ENCODE measurements around the gene CRYGC. TPM values are rescaled to one million over a fixed set of nuclear protein-coding genes. Genes with fewer than 3 reads are reported as not detected.

Gene CRYGC
- total RNA-seq, 1 experiment from 2014 or later: not detected

- H3K27ac ChIP-seq (ENCODE audit: low read length): no peak overlapping the region
- TF ChIP-seq, protein P1, sequence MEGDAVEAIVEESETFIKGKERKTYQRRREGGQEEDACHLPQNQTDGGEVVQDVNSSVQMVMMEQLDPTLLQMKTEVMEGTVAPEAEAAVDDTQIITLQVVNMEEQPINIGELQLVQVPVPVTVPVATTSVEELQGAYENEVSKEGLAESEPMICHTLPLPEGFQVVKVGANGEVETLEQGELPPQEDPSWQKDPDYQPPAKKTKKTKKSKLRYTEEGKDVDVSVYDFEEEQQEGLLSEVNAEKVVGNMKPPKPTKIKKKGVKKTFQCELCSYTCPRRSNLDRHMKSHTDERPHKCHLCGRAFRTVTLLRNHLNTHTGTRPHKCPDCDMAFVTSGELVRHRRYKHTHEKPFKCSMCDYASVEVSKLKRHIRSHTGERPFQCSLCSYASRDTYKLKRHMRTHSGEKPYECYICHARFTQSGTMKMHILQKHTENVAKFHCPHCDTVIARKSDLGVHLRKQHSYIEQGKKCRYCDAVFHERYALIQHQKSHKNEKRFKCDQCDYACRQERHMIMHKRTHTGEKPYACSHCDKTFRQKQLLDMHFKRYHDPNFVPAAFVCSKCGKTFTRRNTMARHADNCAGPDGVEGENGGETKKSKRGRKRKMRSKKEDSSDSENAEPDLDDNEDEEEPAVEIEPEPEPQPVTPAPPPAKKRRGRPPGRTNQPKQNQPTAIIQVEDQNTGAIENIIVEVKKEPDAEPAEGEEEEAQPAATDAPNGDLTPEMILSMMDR (IDR thresholded peaks at IDR 0.05): no peak
- no peak for TF ChIP-seq POLR2AphosphoS5 (IDR thresholded peaks at IDR 0.05; ENCODE audit: low read depth, low read length)
- TF ChIP-seq SIN3A (IDR thresholded peaks at IDR 0.05; ENCODE audit: borderline replicate concordance, insufficient read depth, low read depth, low read length): no peak
- no peak for TF ChIP-seq REST (IDR thresholded peaks at IDR 0.05; ENCODE audit: insufficient read depth in 1 of 2, low read depth in 2 of 2, low read length in 1 of 2)
- no peak for TF ChIP-seq TCF7L2 (IDR thresholded peaks at IDR 0.05; ENCODE audit: low read depth, low read length)
- no peaks in the 10 kb centered on the region for H3K27me3 ChIP-seq (ENCODE audit: control insufficient read depth, insufficient read depth, low read length)
- no peaks in the 10 kb centered on the region for H3K4me1 ChIP-seq (ENCODE audit: control insufficient read depth, insufficient read depth, low read length)
- H3K9me3 ChIP-seq (ENCODE audit: control insufficient read depth, insufficient read depth, low read depth, low read length): no peaks in the 10 kb centered on the region
- CTCF ChIA-PET: no interaction called here
- intact Hi-C loops (cut with micrococcal nuclease; ENCODE audit: unreplicated experiment): no loop called here
- H3K36me3 ChIP-seq (ENCODE audit: control insufficient read depth, insufficient read depth, low read length): no peaks in the 10 kb centered on the region
- in situ Hi-C loops (cut with HindIII; ENCODE audit: low pct_unique_long_range_greater_than_20kb, low sequenced_read_pairs): no loop called here
- no TSS peak for BruUV-seq (replicated peaks)
- POLR2A ChIA-PET: no interaction called here
- ATAC-seq (no peak), DNase-seq (ENCODE audit: low read depth, low spot score) (no peak)
- H3K4me3 ChIP-seq (ENCODE audit: low read depth in 2 of 2, low read length in 2 of 2): no peak overlapping the region
Observed at GRCh38 chr2:208086029-208086428, 43.6 kb downstream of the CRYGC start.

DNA sequence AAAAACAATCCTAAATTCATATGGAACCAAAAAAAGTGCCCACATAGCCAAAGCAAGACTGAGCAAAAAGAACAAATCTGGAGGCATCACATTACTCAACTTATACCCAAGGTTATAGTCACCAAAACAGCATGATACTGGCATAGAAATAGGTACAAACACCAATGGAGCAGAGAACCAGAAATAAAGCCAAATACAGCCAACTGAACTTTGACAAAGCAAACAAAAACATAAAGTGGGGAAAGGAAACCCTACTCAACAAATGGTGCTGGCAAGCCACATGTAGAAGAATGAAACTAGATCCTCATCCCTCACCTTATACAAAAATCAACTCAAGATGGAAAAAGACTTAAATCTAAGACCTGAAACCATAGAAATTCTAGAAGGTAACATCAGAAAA, 45.8 kb downstream of the CRYGC start:
- Histone ChIP-seq H3K36me3 (ENCODE audit: control insufficient read depth, insufficient read depth, low read length) (no peaks in the 10 kb centered on the region), H3K27ac (ENCODE audit: low read length) (no peak overlapping the region), H3K4me1 (ENCODE audit: control insufficient read depth, insufficient read depth, low read length) (no peaks in the 10 kb centered on the region), H3K4me3 (ENCODE audit: low read depth in 2 of 2, low read length in 2 of 2) (no peak overlapping the region), H3K9me3 (ENCODE audit: control insufficient read depth, insufficient read depth, low read depth, low read length) (no peaks in the 10 kb centered on the region), H3K27me3 (ENCODE audit: control insufficient read depth, insufficient read depth, low read length) (no peaks in the 10 kb centered on the region; the same call in 1 of the 2 replicates)
- ChIA-PET POLR2A (no interaction called here), CTCF (no interaction called here)
- intact Hi-C loops (cut with micrococcal nuclease; ENCODE audit: unreplicated experiment): no loop called here
- in situ Hi-C loops (cut with HindIII; ENCODE audit: low pct_unique_long_range_greater_than_20kb, low sequenced_read_pairs): no loop called here
- DNase-seq (ENCODE audit: low read depth, low spot score) (no peak), ATAC-seq (no peak)
- TF ChIP-seq SIN3A (IDR thresholded peaks at IDR 0.05; ENCODE audit: borderline replicate concordance, insufficient read depth, low read depth, low read length) (no peak), POLR2AphosphoS5 (IDR thresholded peaks at IDR 0.05; ENCODE audit: low read depth, low read length) (no peak)
- no TSS peak for BruUV-seq (replicated peaks)

Other genes with a start within 250 kb of the CRYGC start
- gene PLEKHM3, start 104.3 kb downstream of the CRYGC start, total RNA-seq (2021; ENCODE audit: unreplicated experiment): 2.5 TPM
- not detected for gene CRYGD, start 5.3 kb downstream of the CRYGC start, total RNA-seq (2021; ENCODE audit: unreplicated experiment)
- gene CRYGB, start 16.3 kb upstream of the CRYGC start, total RNA-seq (2021; ENCODE audit: unreplicated experiment): not detected
- not detected for gene CRYGA, start 33.8 kb upstream of the CRYGC start, total RNA-seq (2021; ENCODE audit: unreplicated experiment)
- not detected for gene C2orf80, start 60.2 kb upstream of the CRYGC start, total RNA-seq (2021; ENCODE audit: unreplicated experiment)
- 80.2 TPM for gene IDH1, start 125.2 kb upstream of the CRYGC start, total RNA-seq (2021; ENCODE audit: unreplicated experiment)
- gene PIKFYVE, start 136.4 kb upstream of the CRYGC start, total RNA-seq (2021; ENCODE audit: unreplicated experiment): 34.8 TPM

Data from Panc1 (cell line).